ENCODE data around the gene PPP1R2C. TPM values are rescaled to one million over a fixed set of nuclear protein-coding genes. Genes with fewer than 3 reads are reported as not detected.
A peak's percentile ranks its signal among the peaks of the same experiment; 100 is the strongest.

PPP1R2C gene
- total RNA-seq: not detected

DNA sequence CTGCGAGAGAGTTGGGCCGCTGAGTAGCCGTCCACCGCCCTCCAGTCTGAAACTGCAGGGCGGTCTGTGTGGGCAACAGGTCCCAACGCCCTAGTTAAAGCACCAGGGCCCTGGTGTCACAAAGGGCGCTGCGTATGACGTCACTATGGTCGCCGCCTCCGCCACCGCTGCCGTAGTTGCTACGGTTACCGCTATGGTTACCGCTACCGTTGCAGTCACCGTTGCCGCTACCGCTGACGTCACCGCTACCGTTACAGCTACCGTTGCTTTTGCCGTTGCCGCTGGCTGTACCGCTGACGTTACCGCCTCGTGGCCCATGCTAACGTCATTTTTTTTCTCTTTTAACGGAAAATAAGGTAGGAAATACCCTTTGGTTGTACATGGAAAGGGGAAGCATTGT is at the start of gene PPP1R2C:
TSS of gene PPP1R2C (minus strand) at position 68 of the 400 bp plus-strand sequence. CDS start 84 bp downstream, outside the sequence.
- Mint-ChIP-seq H3K27me3 (no peaks in the 10 kb centered on the region), H3K9me3 (peaks cover 9% of the 10 kb centered on the region), H3K27ac (no peak within 1 kb of the TSS), H3K4me3 (no peak within 1 kb of the TSS), H3K36me3 (ENCODE audit: low read depth) (peaks cover 3% of the 10 kb centered on the region), H3K4me1 (peaks cover 3% of the 10 kb centered on the region)
- POLR2A ChIA-PET: no interaction called here
- DNase-seq: no peak
- CTCF ChIA-PET: no interaction called here

DNA sequence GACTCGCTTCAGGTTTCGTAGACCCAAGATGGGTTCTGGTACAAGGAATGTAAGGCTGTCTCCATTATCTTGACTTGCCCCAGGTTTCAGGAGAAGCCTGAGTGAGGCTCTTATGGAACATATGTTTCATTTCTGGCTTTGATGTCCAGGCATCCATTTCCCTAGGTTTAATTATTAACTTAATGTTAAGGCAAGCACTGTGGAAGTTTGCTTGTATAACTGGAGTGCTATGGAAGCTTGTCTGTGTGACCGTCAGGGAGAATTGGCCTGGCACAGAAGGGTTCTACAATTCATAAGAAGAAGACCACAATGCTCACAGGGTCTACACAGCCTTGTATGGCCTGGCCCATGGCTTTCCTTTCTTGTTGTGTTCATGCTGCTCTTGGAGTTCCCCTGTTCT is 47.2 kb upstream of the PPP1R2C start:
- no peaks in the 10 kb centered on the region for H3K9me3 Mint-ChIP-seq
- ChIA-PET POLR2A (no interaction called here), CTCF (interaction anchor here (0.7 kb wide), 1 partner anchor 65 kb away, joined by 3 read pairs; no protein-coding TSS in a partner anchor)
- H3K4me1 Mint-ChIP-seq: peaks cover 1% of the 10 kb centered on the region
- H3K27ac Mint-ChIP-seq: no peak overlapping the region
- no peaks in the 10 kb centered on the region for H3K36me3 Mint-ChIP-seq (ENCODE audit: low read depth)
- no peaks in the 10 kb centered on the region for H3K27me3 Mint-ChIP-seq
- H3K4me3 Mint-ChIP-seq: no peak overlapping the region
- DNase-seq: no peak

DNA sequence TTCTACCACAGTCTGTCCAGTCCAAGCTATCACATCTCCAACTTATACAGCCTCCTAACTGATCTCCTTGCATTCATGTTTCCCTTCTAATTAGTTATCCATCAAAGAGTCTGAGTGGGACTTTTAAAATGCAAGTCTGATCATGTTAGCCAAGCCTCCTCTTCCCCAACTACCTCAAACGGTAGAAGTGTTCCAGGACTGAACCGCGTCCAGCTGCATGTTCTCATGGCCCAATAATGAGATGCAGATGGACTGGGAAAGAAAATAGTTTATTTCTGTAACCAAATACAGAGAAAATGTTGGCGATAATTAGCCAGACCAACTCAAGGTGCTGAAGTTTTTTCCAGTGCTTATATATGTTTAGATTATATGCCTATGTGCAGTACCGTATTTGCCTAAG is 46.6 kb upstream of the PPP1R2C start:
- Mint-ChIP-seq H3K27ac (peak overlapping the region; percentile 60), H3K4me1 (peaks cover 1% of the 10 kb centered on the region), H3K27me3 (no peaks in the 10 kb centered on the region), H3K36me3 (ENCODE audit: low read depth) (no peaks in the 10 kb centered on the region), H3K4me3 (no peak overlapping the region), H3K9me3 (no peaks in the 10 kb centered on the region)
- CTCF ChIA-PET: no interaction called here
- POLR2A ChIA-PET: no interaction called here
- DNase-seq: no peak

DNA sequence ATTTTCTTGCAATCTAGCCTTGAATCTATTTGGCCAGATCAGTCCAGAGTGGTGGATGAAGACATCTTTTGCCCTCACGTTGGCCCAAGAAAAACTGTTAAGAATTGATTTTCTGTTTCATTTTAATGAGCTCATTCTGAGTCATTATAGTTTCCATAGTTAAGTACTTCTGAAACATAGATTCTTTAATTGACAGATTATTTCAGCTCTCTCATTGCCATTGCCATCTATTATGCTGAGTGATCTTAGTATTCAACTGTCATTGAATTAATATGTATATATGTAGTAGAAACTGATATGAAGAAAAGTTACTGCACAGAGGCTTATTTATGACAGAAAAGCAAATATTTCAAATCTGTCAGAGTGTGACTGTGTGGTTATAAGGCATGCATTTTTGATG is 45.5 kb upstream of the PPP1R2C start:
- no peak overlapping the region for H3K4me3 Mint-ChIP-seq
- no peak for DNase-seq
- POLR2A ChIA-PET: no interaction called here

DNA sequence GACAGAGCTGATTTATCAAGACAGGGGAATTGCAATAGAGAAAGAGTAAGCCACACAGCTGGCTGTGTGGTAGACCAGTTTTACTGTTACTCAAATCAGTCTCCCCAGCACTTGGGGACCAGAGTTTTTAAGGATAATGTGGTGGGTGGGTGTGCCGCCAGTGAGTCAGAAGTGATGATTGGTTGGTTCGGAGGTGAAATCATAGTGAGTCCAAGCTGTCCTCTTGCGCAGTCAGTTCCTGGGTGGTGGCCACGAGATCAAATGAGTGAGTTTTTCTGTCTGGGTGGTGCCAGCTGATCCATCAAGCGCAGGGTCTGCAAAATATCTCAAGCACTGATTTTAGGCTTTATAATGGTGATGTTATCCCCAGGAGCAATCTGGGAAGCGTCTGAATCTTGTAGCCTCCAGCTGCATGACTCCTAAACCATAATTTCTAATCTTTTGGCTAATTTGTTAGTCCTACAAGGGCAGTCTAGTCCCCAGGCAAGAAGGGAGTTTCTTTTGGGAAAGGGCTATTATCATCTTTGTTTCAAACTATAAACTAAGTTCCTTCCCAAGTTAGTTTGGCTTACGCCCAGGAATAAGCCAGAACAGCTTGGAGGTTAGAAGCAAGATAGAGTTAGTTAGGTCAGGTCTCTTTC is 44.0 kb upstream of the PPP1R2C start:
- H3K27ac Mint-ChIP-seq: no peak overlapping the region
- peaks cover 5% of the 10 kb centered on the region for H3K9me3 Mint-ChIP-seq
- H3K4me1 Mint-ChIP-seq: peaks cover 1% of the 10 kb centered on the region
- no peak overlapping the region for H3K4me3 Mint-ChIP-seq
- CTCF ChIA-PET: no interaction called here
- POLR2A ChIA-PET: no interaction called here
- no peak for DNase-seq
- no peaks in the 10 kb centered on the region for H3K36me3 Mint-ChIP-seq (ENCODE audit: low read depth)
- H3K27me3 Mint-ChIP-seq: no peaks in the 10 kb centered on the region

More for the DNA sequence above, 45.5 kb upstream of the PPP1R2C start:
- Mint-ChIP-seq H3K36me3 (ENCODE audit: low read depth) (no peaks in the 10 kb centered on the region), H3K27me3 (no peaks in the 10 kb centered on the region), H3K27ac (no peak overlapping the region), H3K9me3 (peaks cover 5% of the 10 kb centered on the region), H3K4me1 (peaks cover 1% of the 10 kb centered on the region)
- CTCF ChIA-PET: interaction anchor here (1.4 kb wide), 1 partner anchor 13 kb away, joined by 5 read pairs; no protein-coding TSS in a partner anchor

DNA sequence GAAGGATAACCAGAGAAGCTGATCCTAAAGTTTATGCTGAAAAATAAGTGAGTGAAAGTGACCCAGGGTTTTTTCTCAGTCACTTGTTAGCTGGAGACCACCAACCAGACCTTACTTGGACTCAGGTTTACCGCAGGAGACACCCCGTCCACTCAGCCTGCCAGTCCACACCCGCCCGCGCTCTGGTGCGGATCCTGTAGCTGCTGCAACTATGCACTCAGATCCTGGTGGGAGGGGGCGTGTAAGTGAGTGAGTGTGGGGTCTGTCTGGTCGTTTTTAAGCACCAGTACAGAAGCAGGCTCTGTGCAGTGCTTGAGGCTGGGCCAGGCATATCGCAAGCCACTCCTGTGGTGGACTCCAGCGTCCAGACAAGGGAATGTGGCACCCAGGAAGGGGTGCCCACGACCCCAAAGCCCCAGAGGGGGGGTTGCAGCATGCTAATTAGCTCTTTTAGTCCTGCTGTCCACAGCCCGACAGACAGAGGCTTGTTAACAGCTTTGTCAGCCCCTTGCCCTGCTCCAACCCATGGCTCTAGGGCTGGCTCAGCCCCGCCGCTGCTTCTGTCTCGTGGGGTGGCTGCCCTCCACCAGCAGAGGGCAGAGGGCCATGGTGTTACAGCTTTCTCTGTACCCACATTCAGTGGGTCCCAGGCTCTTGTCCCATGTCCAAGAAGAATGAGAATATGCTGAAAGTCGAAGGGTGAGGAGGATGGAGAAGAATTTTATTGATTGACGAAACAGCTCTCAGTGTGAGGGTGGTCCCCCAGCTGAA is 40.4 kb upstream of the PPP1R2C start:
- no peaks in the 10 kb centered on the region for H3K4me1 Mint-ChIP-seq
- DNase-seq: no peak
- no peaks in the 10 kb centered on the region for H3K27me3 Mint-ChIP-seq
- no peak overlapping the region for H3K27ac Mint-ChIP-seq
- ChIA-PET CTCF (no interaction called here), POLR2A (no interaction called here)
- peaks cover 16% of the 10 kb centered on the region for H3K9me3 Mint-ChIP-seq
- no peak overlapping the region for H3K4me3 Mint-ChIP-seq
- peaks cover 5% of the 10 kb centered on the region for H3K36me3 Mint-ChIP-seq (ENCODE audit: low read depth)

DNA sequence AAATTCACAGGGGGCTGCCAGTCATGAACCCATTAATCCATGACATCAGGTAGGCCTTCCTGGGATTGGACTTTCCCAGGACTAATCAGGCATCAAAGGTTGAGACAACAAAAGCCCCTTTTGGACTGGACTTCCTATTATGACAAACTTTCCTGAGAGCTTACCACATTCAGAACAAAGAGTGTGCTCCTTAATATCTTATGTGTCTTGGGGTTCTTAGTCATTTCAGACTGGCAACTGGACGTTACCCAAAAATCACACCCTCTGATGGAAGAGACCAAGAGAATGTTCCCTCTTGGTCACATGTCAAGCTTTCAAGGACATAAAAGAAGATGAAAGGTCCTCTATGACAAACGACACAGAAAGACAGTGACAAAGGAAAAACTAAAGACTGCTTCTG is 31.6 kb upstream of the PPP1R2C start:
- CTCF ChIA-PET: no interaction called here
- peaks cover 6% of the 10 kb centered on the region for H3K9me3 Mint-ChIP-seq
- H3K27me3 Mint-ChIP-seq: no peaks in the 10 kb centered on the region
- POLR2A ChIA-PET: no interaction called here
- H3K4me3 Mint-ChIP-seq: no peak overlapping the region
- H3K36me3 Mint-ChIP-seq (ENCODE audit: low read depth): peaks cover 3% of the 10 kb centered on the region
- no peaks in the 10 kb centered on the region for H3K4me1 Mint-ChIP-seq
- DNase-seq: no peak
- H3K27ac Mint-ChIP-seq: no peak overlapping the region

DNA sequence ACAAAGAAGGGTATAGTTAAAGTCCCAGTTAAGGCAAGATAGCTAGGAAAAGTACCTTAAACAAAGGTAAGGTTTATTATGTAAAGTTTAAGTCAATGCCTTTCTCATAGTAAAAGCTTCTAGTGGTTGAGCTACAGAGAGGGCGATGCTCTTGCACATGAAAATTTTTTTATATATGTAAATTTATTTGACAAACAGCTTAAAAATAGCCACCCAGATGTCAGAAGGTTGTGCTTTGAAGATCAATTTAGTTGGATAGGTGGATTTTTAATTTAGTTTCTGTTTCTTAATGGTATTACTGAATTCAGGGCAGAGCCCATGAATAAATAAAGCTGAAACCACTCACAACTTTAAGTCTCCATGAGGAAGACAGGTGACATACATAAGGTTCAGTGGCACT is 29.4 kb upstream of the PPP1R2C start:
- Mint-ChIP-seq H3K36me3 (ENCODE audit: low read depth) (no peaks in the 10 kb centered on the region), H3K4me1 (no peaks in the 10 kb centered on the region), H3K27me3 (no peaks in the 10 kb centered on the region), H3K27ac (no peak overlapping the region), H3K9me3 (peaks cover 2% of the 10 kb centered on the region), H3K4me3 (no peak overlapping the region)
- DNase-seq: no peak
- ChIA-PET POLR2A (no interaction called here), CTCF (no interaction called here)

DNA sequence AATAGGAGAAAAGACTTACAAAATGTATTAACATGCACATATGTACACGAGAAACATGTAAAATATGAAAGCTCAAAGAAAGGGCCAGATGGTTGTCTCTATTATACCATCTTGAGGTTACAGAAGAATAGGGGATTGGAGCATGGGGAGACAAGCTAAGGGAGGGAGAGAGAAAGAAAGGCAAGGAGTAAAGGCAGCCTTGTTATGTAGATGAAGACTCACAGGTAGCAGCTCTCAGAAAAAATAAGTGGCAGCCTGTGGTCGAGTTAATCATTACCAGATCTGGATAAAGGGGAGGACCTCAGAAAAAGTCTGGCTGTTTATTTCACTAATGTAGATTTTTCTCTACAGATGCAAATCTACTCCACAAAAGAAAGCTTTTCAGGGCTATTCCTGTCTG is 26.6 kb upstream of the PPP1R2C start:
- H3K9me3 Mint-ChIP-seq: peaks cover 2% of the 10 kb centered on the region
- H3K36me3 Mint-ChIP-seq (ENCODE audit: low read depth): no peaks in the 10 kb centered on the region
- H3K4me1 Mint-ChIP-seq: no peaks in the 10 kb centered on the region
- POLR2A ChIA-PET: no interaction called here
- H3K27me3 Mint-ChIP-seq: no peaks in the 10 kb centered on the region
- CTCF ChIA-PET: interaction anchor here (0.6 kb wide), 1 partner anchor 26 kb away, joined by 3 read pairs; no protein-coding TSS in a partner anchor
- H3K27ac Mint-ChIP-seq: no peak overlapping the region
- no peak overlapping the region for H3K4me3 Mint-ChIP-seq
- no peak for DNase-seq

DNA sequence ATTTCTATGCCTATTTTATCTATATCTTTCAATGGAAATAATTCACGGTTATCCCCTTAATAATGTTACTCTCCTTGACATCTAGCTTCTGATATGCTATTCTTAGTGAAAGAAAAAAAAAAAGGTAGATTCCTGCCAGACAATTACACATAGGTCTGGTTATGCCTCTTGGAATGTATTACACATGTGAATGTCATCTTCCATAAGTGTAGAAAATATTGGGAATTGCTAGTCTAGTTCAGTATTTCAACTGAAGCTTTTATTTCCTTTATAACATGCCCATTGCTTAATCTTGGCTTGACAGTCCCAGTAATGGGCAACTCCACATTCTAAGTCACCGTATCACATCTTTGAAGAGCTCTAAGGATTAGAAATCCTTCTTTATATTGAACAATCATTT is 25.4 kb upstream of the PPP1R2C start:
- ChIA-PET CTCF (interaction anchor here (0.6 kb wide), 1 partner anchor 57 kb away, joined by 3 read pairs; no protein-coding TSS in a partner anchor), POLR2A (no interaction called here)
- no peaks in the 10 kb centered on the region for H3K4me1 Mint-ChIP-seq
- H3K27me3 Mint-ChIP-seq: no peaks in the 10 kb centered on the region
- H3K4me3 Mint-ChIP-seq: no peak overlapping the region
- H3K27ac Mint-ChIP-seq: no peak overlapping the region
- H3K9me3 Mint-ChIP-seq: no peaks in the 10 kb centered on the region
- DNase-seq: no peak
- no peaks in the 10 kb centered on the region for H3K36me3 Mint-ChIP-seq (ENCODE audit: low read depth)

DNA sequence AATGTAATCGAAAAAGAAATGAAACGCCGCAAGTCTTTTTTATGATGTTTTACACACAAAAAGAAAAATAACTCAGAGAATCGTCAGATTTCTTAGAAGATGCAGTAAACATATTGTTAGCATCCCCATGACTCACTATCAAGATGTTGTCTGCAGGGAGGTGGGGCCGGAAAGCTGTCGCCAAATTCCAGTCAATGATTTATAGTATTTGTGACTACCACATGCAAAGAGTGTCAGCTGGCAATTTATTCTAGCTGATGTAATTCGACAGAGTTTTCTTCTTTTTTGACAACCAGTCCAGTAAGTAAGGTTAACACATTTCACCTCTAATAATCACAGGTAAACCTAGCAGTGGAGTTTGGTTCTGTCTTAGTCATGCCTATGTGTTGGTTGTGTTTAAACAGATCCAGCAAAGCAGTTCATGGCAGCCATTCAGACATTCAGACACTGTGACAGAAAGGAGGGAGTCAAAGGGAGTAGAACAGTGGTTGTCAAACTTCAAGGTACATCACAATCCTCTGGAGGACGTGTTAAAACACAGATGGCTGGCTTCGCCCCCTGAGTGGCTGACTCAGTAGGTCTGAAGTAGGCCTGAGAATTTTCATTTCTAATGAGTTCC is 19.8 kb upstream of the PPP1R2C start:
- no peaks in the 10 kb centered on the region for H3K27me3 Mint-ChIP-seq
- ChIA-PET CTCF (no interaction called here), POLR2A (no interaction called here)
- no peak overlapping the region for H3K4me3 Mint-ChIP-seq
- no peaks in the 10 kb centered on the region for H3K36me3 Mint-ChIP-seq (ENCODE audit: low read depth)
- no peak overlapping the region for H3K27ac Mint-ChIP-seq
- no peaks in the 10 kb centered on the region for H3K4me1 Mint-ChIP-seq
- no peak for DNase-seq
- H3K9me3 Mint-ChIP-seq: peaks cover 4% of the 10 kb centered on the region

DNA sequence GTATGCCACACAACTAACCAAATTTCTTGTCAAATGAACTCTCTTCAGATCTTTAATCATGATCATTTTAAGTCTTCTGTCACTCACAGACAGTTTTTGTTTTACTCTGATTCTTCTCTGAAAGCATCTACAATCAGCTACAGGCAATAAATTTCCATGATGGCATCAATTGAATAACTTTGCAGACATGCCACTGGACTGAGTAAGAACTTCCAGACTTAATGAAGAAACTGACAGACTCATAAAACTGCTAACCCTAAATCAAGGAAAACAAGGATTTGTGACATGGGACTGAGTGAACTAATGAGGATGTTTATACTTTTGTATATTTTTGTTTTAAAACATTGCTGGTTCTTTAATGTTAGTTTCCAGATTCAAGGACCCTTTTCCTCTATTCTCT is 5.5 kb upstream of the PPP1R2C start:
- H3K36me3 Mint-ChIP-seq (ENCODE audit: low read depth): peaks cover 3% of the 10 kb centered on the region

DNA sequence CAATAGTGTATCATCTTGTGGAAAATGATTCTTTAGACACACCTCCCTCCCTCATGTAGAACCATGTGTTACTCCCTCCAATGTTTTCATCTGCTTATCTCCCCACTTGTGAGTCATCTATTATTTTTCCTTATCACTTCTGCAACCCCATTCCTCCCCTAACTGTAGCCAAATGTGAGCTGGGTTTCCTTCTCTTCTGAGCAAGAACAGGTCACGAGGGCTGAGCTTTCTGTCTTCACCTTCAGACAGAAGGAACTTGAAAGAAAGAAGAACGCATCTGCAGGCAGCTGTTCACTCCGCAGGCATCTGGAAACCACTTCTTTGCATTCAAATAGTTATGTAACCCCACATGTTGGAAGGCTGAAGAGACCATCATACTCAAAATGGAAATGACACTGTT is 1.8 kb downstream of the PPP1R2C start:
- ChIA-PET POLR2A (no interaction called here), CTCF (no interaction called here)
- DNase-seq: no peak
- peaks cover 9% of the 10 kb centered on the region for H3K9me3 Mint-ChIP-seq
- H3K36me3 Mint-ChIP-seq (ENCODE audit: low read depth): peaks cover 3% of the 10 kb centered on the region
- no peak overlapping the region for H3K4me3 Mint-ChIP-seq
- H3K27ac Mint-ChIP-seq: no peak overlapping the region
- peaks cover 3% of the 10 kb centered on the region for H3K4me1 Mint-ChIP-seq
- H3K27me3 Mint-ChIP-seq: no peaks in the 10 kb centered on the region

More for the DNA sequence above, 5.5 kb upstream of the PPP1R2C start:
- H3K4me3 Mint-ChIP-seq: no peak overlapping the region
- H3K27ac Mint-ChIP-seq: no peak overlapping the region
- ChIA-PET CTCF (no interaction called here), POLR2A (no interaction called here)
- H3K4me1 Mint-ChIP-seq: no peaks in the 10 kb centered on the region
- no peak for DNase-seq
- no peaks in the 10 kb centered on the region for H3K27me3 Mint-ChIP-seq
- H3K9me3 Mint-ChIP-seq: peaks cover 9% of the 10 kb centered on the region

Data from activated CD4-positive, alpha-beta T cell treated with anti-CD3 and anti-CD28 coated beads, Interleukin-2, amount 10 ng/mL, durations not matched to agents 7 days and 5 days (primary cell).